Stimulated activated CD8-positive, alpha-beta memory T cell treated with anti-CD3 and anti-CD28 coated beads, Interleukin-7, amount 100 ng/mL, for 1 hour (primary cell): Measurements from ENCODE around the gene MLLT10.
A peak's percentile ranks its signal among the peaks of the same experiment; 100 is the strongest.

Source experiments
- DNase-seq, 2 donors: peaks; one replicate each; pipeline ENCODE4 v3.0.0-alpha.2; 2020; ENCODE audit warnings: low read depth in 2 of 2

The MLLT10 gene

DNA sequence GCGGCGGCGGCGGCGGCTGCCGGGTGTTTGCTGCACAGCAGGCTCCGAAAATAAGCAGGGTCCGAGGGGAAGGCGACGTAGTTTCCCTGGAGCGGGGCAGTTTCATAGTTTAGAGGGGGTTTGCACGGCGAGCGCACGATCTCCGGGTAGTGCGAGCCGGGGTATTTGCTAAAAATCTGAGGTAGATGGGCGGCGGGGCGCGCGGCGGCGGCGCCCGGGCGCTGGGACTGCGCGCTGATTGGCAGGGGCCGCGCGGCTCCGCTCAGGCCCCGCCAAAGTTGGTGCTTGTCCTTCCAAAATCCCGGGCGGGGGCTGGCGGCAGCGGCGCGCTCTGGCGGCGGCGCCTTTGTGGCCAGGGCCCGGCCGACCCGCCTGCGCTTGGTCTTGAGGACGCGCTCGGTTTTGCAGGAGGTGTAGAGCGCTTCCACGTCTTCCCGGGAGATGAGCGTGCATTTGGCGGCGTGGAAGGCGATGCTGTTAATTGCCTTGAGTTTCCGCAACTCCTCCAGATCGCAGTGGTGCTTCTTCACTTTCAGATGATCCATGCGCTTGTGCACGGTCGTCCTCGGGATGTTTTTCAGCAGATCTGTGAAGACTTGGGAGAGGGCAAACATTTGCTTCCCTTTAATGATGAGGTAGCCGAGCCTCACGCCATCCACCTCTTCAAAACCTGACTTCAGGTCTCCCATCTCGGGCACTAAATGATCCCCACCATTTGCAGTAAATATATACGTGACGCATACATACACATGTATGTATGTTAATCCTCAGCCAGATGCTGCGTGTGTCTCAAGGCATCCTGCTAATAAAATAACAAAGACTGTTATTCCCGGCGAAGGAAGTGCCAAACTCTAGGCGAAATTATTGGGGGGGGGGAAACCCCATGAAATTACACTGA, 16.6 kb upstream of the MLLT10 start:
- DNase-seq = no peak

GRCh38 chr10:21518149-21518640, 15.8 kb upstream of the MLLT10 start:
- DNase-seq = no peak

DNA sequence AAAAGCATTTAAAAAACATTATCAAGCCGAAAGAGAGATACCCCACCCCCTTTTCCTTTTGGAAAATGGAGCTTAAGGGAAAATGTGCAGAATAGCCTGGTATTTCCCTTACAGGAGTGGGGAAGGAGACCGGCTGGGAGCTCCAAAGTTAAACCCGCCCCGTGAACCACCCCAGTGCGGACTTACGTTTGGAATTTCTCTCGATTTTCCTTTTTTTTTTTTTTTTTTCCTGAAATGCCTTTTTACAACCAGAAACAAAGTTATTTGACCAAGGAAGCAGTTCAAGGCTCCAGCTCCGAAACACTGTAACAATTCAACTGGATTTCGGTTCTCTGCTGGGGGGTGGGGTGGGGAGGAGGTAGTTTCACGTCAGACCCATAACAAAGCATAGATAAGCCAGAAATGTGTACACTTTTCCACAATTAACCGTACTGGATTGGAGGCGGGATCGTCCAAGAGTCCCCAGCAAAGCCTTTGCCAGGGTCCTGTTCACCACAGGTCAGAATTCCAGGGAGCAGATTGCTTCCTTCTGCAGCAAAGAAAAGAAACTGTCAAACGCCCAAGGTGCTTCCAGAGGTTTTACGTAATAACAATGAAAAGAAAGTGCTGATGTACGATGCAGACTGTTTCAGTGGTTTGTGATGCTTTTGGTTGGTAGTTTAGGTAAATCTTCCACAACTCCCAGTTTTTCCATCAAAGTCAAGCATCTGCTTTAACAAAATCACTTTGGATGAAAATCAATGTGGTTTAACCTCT, 15.2 kb upstream of the MLLT10 start:
- DNase-seq = no peak

- no peak for DNase-seq
Measured at GRCh38 chr10:21519397-21519933, 14.6 kb upstream of the MLLT10 start.

DNA sequence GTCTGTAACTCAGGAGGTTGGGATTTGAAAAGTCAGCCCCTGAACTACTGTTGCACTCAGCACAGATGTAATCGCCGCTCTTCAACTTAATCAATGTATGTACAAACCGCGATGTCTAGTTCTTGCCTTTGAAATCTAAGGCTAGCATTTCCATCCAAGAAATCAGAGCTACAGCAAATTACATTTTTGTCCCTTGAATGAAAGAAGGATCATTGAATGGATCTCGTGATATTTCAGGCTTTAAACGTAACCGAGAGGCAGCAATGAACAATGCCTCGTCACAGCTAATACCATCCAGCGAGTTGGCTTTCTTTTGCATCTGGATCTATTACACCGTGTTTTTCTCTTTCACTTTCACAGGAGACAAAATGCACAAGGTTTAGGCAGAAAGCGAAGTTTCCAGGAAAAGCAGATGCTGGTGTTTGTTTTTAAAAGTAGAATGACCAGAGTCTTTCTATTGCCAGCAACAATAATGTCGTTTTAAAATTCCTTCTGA, 14.0 kb upstream of the MLLT10 start:
- DNase-seq = no peak

GRCh38 chr10:21520509-21520908, 13.5 kb upstream of the MLLT10 start:
- no peak for DNase-seq

- DNase-seq = no peak
Measured at GRCh38 chr10:21520949-21521348, 13.1 kb upstream of the MLLT10 start.

DNA sequence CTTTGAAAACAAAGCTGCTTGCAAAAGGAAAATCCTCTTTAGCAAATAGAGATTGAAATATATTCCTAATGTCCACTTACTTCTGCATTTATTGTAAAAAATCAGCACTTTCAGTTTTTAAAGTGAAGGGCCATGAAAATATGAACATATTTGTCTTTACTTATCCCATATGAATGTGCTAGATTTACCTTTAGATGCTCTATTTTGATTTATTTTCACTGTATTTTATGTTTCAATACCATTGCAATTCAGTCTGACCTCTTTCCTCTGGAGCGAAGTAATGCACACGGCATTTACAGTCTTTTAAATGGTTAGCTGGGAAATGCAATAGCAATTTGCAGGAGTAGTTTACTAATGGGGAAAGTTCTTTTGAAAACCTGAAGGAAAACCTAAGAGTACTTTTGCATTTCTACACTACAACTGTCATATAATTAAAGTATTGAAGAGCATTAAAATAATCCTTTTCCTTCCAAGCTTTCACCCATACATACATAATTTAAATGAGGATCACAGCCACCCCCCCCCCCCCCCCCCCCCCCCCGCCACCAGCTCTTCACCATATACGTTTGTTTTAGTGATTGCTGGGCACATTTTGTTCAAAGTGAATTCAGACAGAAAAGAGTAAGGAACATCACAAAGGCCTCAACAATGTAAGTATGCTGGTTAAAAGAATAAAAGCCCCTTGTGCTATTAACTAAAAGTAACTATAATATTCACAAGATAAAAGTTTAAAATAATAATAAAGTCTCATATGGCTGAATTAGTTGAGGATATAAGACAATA, 12.1 kb upstream of the MLLT10 start:
- no peak for DNase-seq

DNA sequence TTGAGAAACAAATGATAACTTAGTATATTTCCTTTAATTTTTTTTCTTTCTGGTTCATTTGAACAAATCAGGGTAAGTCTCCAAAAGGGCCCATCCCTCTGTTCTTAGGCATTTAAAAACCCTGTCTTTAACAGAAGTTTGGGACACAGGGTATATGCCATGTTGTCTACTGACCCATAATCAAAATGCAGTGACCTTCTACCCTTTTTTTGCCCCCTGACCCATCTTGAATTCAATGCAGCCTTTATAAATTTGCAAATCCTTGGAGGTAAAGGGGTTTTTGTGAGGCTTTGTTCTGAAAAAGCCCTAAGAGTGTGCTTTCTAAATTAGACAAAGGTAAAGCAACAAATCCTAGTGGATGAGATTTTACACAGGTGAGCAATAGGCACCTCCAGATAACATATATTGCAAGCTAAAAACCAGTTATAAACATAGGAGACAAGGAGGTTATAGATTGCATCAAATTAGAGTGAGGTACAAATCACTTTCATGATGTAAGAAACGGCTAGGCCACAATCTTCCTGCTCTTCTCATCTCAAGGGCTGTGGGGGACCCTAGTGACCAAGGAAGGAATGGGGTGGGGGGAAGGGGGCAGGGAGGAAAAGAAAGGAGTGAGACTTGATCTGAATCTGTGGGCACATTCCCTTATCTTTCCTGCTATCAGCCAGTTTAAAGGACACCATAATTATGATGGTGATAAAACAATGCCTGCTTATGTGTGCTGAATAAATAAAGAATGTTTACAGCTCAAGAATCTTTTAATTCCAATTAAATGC, 11.2 kb upstream of the MLLT10 start:
- no peak for DNase-seq

- no peak for DNase-seq
Measured at GRCh38 chr10:21523557-21524008, 10.4 kb upstream of the MLLT10 start.

DNA sequence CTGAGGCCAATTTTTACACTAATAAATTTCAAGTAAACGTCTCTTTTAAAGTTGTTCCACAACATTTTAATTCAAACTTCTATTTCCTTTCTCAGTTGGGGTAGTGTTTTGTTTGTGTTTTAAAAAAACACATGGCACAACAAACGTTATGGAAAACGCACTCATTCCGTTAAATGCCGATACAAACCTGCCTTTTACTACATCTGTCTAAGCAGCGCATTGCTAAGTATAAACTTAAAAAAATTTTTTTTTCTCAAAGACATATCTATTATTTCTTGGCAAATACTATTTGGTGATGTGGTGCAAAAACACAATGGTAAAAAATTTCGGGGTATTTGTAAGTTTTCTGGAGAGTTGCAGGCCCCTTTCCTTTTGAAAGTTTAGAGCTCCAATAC, 9.9 kb upstream of the MLLT10 start:
- DNase-seq = no peak

GRCh38 chr10:21524526-21525366, 9.3 kb upstream of the MLLT10 start:
- DNase-seq = no peak

- peak in 1 of 2 donors; percentile 10 for DNase-seq
Measured at GRCh38 chr10:21525367-21526187, 8.5 kb upstream of the MLLT10 start, which contains the start of gene SKIDA1. TSS of gene SKIDA1 (minus strand) at chr10:21525682. CDS start at chr10:21517822, 7,860 bp downstream.

DNA sequence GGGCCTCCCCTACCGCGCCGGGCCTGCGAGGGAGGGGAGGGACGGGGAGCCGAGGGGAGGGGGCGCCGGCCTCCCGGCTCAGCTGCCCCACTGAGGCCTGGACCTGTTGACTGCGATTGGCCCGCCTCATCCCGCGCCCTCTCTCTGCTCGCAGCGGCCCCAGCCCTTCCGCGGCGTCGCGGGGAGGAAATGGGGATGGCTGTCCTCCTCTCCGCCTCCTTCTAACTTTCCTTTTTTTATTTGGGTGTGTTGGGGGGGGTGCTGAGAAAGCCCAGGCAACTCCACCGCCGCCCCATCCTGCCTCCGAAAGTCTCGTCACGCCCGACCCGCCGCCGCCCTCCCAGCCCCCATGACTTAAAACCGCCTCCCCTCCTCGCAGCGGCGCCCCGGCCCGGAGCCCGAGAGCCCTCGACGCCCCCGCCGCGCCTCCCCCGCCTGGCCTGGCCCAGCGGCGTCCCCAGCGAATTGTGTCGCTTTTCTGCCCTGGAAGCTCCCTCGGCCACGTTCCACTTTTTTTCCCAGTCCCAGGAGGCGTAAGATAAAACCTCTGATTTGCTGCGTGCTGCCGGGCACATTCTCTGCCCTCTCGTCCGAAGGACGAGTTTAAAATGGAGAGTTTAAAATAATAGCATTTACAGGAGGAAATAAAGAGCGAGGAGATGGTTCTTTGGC, 7.7 kb upstream of the MLLT10 start:
- DNase-seq = peak in 1 of 2 donors; percentile 19

GRCh38 chr10:21526860-21527597, 7.0 kb upstream of the MLLT10 start:
- no peak for DNase-seq

DNA sequence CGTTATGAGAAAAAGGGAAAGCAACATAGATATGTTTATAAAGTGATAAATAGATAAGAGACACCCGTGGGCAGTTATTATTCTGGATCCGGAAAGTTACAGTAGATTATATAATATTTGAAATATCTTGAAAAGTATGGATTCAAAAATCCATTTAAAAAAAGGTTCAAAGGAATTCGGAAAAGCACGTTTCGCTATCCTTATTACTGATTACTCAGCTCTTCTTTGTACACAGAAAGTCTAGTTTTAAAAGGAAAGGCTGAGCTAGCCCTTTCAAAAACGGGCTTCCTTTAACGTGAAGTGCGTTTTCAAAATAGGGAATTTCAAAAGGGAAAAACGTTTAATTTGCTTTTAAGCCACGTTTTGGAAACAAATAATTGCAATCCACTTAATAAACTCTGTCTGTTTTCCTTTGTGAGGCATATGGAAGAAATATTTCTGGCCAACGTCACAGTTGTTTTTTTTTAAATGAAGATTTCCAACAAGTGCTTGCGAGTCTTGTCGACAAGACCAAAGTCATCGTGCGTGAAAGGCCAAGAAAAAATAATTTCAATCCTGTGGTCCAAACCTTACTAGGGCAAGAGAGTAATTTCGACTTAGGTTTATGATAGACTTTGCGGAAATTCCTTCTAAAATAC, 6.3 kb upstream of the MLLT10 start:
- no peak for DNase-seq
